Right ventricle myocardium superior (tissue), 1 donor: ENCODE results near the gene TCEAL2. TPM values are rescaled to one million over a fixed set of nuclear protein-coding genes. Genes with fewer than 3 reads are reported as not detected.

Source experiments
- total RNA-seq: library from RNA; stranded (reverse); fragmentation: NEBNext Ultra II Directional; extraction: Animal tissue kit (Norgen Biotek cat#: 25700); gene quantifications from one replicate; pipeline ENCODE4 v1.2.1, GENCODE V29; 2021
- donor health status: DM: no; HTN: yes; CAD: no; lungs with severe emphysema.

TCEAL2 gene
- total RNA-seq, 1 donor from 2014 or later = 0.27 TPM

Other genes starting within 250 kb of the TCEAL2 start
- 3.8 TPM for gene ZMAT1, start 193.7 kb upstream of the TCEAL2 start, total RNA-seq
- not detected for gene TCEAL6, start 16.8 kb downstream of the TCEAL2 start, total RNA-seq
- gene BEX5, start 30.3 kb downstream of the TCEAL2 start, total RNA-seq = 0.97 TPM
- not detected for gene TCP11X1, start 89.6 kb downstream of the TCEAL2 start, total RNA-seq
- not detected for gene NXF2, start 121.5 kb downstream of the TCEAL2 start, total RNA-seq